ENCODE results near the gene INPP5D. TPM values are rescaled to one million over a fixed set of nuclear protein-coding genes. Genes with fewer than 3 reads are reported as not detected.

Gene INPP5D
- total and polyA plus RNA-seq, 2 of the 13 experiments (the other 11 are each of a cell fraction or from before 2014, with no cell fraction given) = 16.7 to 18.0 TPM

DNA sequence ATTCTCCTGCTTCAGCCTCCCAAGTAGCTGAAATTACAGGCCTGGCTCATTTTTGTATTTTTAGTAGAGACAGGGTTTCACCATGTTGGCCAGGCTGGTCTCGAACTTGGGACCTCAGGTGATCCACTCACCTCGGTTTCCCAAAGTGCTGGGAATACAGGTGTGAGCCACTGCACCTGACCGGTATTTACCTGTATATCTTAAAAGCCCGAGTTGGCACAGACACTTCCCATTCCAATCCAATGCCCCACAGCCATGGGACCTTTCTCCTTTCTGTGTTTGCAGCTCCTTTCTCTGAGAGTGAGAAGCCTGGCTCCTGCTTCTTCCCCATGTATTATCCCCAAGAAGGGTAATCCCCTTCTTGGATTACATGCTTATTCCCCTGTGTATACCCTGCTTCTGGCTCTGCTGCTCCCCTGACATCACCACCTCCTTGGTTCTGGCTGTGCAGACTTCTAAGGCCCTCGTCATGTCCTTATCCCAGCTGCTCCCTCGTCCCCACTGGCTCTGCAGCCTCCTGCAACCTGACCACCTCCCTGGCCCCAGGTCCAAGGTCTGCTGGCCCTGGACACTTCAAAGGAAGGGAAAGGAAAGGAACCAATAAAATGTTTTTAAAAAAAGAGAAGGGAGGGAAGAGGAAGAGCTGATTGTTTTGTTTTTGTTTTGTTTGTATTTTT, 52.8 kb downstream of the INPP5D start:
- Histone ChIP-seq H3K4me1 (ENCODE audit: insufficient read depth, low read length) (peaks cover 14% of the 10 kb centered on the region), H3K79me2 (ENCODE audit: insufficient read depth, low read length) (no peaks in the 10 kb centered on the region), H3K9me3 (ENCODE audit: low read length) (no peaks in the 10 kb centered on the region), H3K4me3 (replicated peaks in 1 of 3; ENCODE audit: insufficient read depth in 1 of 3, low read depth in 2 of 3, low read length in 3 of 3) (no peak overlapping the region), H3K4me2 (ENCODE audit: low read depth, low read length) (peak overlapping the region; percentile 3; the same call in 1 of the 2 replicates), H3K27ac (ENCODE audit: extremely low read length, insufficient read depth, low read length) (peak overlapping the region; percentile 1), H4K20me1 (ENCODE audit: insufficient read depth, low read length) (no peaks in the 10 kb centered on the region), H3K9ac (ENCODE audit: insufficient read depth, low read depth, low read length) (no peak overlapping the region), H3K36me3 (replicated peaks in 1 of 2; ENCODE audit: control insufficient read depth in 1 of 2, insufficient read depth in 2 of 2, low read length in 2 of 2) (no peaks in the 10 kb centered on the region; a peak in 2 of 5 replicates), H3K27me3 (ENCODE audit: control insufficient read depth in 1 of 2, insufficient read depth in 2 of 2, low read length in 2 of 2) (no peaks in the 10 kb centered on the region), H2AFZ (ENCODE audit: low read length) (no peak overlapping the region)
- no peak for FAIRE-seq
- no TSS peak for BruUV-seq (replicated peaks)
- peak; percentile 62 for ATAC-seq
- no peak for DNase-seq (ENCODE audit: low spot score)
- WGBS (ENCODE audit: low lambda C conversion rate) = 62% methylated on average over 6 of the region's 6 CpGs
- ChIA-PET POLR2A (interaction anchor here (1.0 to 1.4 kb wide), 2 partner anchors 8 to 27 kb away, joined by 3 read pairs; no protein-coding TSS in a partner anchor), CTCF (ENCODE audit: low intra/inter-chr PET ratio, low total read pairs) (no interaction called here)
- in situ Hi-C loops (cut with HindIII; ENCODE audit: extremely low pct_ligation_motif_present, low pct_unique_long_range_greater_than_20kb) = no loop called here
- intact Hi-C loops (cut with micrococcal nuclease; ENCODE audit: unreplicated experiment) = no loop called here
- TF ChIP-seq HDAC1 (CRISPR knock-in tag; IDR thresholded peaks at IDR 0.05) = 0 out of 2 replicates have a peak, but pooled peaks have one; percentile 21
- peak; percentile 51; the same call in 1 of the 2 replicates for TF ChIP-seq SOX5 (CRISPR knock-in tag; IDR thresholded peaks at IDR 0.05; ENCODE audit: borderline replicate concordance)
- TF ChIP-seq, protein P1, sequence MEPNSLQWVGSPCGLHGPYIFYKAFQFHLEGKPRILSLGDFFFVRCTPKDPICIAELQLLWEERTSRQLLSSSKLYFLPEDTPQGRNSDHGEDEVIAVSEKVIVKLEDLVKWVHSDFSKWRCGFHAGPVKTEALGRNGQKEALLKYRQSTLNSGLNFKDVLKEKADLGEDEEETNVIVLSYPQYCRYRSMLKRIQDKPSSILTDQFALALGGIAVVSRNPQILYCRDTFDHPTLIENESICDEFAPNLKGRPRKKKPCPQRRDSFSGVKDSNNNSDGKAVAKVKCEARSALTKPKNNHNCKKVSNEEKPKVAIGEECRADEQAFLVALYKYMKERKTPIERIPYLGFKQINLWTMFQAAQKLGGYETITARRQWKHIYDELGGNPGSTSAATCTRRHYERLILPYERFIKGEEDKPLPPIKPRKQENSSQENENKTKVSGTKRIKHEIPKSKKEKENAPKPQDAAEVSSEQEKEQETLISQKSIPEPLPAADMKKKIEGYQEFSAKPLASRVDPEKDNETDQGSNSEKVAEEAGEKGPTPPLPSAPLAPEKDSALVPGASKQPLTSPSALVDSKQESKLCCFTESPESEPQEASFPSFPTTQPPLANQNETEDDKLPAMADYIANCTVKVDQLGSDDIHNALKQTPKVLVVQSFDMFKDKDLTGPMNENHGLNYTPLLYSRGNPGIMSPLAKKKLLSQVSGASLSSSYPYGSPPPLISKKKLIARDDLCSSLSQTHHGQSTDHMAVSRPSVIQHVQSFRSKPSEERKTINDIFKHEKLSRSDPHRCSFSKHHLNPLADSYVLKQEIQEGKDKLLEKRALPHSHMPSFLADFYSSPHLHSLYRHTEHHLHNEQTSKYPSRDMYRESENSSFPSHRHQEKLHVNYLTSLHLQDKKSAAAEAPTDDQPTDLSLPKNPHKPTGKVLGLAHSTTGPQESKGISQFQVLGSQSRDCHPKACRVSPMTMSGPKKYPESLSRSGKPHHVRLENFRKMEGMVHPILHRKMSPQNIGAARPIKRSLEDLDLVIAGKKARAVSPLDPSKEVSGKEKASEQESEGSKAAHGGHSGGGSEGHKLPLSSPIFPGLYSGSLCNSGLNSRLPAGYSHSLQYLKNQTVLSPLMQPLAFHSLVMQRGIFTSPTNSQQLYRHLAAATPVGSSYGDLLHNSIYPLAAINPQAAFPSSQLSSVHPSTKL (CRISPR knock-in tag; IDR thresholded peaks at IDR 0.05) = peak; percentile 39; the same call in 1 of the 2 replicates
- TF ChIP-seq KLF9 (CRISPR knock-in tag; IDR thresholded peaks at IDR 0.05; ENCODE audit: low read depth) = no peak
- no peak for TF ChIP-seq ZFAT (CRISPR knock-in tag; conservative IDR thresholded peaks at IDR 0.05)
- peak; percentile 30; the same call in 1 of the 2 replicates for TF ChIP-seq SALL1 (CRISPR knock-in tag; IDR thresholded peaks at IDR 0.05)
- no peak for TF ChIP-seq RAD21 (CRISPR knock-in tag; IDR thresholded peaks at IDR 0.05)
- TF ChIP-seq, protein P2, sequence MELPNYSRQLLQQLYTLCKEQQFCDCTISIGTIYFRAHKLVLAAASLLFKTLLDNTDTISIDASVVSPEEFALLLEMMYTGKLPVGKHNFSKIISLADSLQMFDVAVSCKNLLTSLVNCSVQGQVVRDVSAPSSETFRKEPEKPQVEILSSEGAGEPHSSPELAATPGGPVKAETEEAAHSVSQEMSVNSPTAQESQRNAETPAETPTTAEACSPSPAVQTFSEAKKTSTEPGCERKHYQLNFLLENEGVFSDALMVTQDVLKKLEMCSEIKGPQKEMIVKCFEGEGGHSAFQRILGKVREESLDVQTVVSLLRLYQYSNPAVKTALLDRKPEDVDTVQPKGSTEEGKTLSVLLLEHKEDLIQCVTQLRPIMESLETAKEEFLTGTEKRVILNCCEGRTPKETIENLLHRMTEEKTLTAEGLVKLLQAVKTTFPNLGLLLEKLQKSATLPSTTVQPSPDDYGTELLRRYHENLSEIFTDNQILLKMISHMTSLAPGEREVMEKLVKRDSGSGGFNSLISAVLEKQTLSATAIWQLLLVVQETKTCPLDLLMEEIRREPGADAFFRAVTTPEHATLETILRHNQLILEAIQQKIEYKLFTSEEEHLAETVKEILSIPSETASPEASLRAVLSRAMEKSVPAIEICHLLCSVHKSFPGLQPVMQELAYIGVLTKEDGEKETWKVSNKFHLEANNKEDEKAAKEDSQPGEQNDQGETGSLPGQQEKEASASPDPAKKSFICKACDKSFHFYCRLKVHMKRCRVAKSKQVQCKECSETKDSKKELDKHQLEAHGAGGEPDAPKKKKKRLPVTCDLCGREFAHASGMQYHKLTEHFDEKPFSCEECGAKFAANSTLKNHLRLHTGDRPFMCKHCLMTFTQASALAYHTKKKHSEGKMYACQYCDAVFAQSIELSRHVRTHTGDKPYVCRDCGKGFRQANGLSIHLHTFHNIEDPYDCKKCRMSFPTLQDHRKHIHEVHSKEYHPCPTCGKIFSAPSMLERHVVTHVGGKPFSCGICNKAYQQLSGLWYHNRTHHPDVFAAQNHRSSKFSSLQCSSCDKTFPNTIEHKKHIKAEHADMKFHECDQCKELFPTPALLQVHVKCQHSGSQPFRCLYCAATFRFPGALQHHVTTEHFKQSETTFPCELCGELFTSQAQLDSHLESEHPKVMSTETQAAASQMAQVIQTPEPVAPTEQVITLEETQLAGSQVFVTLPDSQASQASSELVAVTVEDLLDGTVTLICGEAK (IDR thresholded peaks at IDR 0.05) = no peak
- TF ChIP-seq, protein P2 (CRISPR knock-in tag; IDR thresholded peaks at IDR 0.05) = peak; percentile 46; the same call in 1 of the 2 replicates
- no peak for TF ChIP-seq SMYD3 (CRISPR knock-in tag; IDR thresholded peaks at IDR 0.05)
